NCI-H69 (cell line): ENCODE results near the gene ZNF823.

ENCODE experiments used
- DNase-seq: peaks from one replicate; lab custom pipeline; 2025; lab: John Stamatoyannopoulos, UW

Gene ZNF823

DNA sequence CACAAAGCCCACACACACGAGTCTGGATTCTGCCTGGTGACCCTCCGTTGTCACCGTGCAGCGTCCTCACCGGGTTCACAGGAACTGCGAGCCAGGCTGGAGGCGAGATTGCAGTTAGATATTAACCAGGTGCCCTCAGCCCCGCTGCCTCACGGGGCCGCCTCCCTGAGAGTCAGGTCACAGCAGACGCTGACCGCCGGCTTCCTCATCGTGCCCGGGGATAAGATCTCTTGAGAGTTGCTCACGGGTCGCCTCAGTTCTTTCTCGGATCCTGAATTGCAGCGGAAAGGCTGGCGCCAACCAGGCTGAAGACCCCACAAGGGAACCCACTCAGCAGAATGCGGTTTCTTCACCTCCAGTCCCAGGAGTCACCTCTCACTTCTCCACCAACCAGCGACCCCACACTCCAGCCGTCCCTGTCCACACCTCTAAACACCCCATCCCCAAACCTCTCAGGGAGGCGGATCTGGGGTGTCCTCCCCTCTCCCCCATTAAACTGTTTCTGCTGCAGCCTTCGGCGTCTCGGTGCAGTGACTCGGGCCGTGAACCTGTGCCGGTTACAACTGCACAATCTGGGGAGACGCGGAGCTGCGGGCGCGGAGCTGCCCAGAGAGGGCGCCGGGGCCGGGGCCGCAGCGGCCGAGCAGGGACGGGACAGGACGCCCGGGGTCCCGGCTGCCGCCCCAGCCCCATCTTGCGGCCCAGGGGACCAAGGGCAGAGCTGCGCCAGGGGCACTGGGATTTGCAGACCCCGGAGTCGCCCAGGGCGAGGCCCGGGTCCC is 591 bp downstream of the ZNF823 start:
- peak; percentile 57 for DNase-seq

DNA sequence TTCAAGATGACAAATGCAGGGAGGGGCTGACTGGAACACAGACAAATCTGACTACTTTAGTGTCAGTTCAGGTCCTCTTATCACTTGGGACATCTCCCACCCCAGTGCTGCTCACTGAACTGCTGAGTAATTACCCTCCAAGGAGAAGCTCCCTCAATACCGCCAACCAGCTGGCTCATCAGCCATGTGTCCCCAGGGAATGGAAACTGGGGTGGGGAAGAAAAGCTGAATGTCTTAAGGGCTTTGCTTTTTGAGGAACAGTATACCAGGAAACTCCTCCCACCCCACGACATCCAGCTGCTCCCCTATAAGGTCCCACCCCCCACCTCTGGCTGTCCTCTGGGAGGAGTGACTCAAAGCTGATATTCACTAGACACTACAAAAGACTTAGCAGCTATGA is 2.0 kb downstream of the ZNF823 start:
- DNase-seq = peak; percentile 53

DNA sequence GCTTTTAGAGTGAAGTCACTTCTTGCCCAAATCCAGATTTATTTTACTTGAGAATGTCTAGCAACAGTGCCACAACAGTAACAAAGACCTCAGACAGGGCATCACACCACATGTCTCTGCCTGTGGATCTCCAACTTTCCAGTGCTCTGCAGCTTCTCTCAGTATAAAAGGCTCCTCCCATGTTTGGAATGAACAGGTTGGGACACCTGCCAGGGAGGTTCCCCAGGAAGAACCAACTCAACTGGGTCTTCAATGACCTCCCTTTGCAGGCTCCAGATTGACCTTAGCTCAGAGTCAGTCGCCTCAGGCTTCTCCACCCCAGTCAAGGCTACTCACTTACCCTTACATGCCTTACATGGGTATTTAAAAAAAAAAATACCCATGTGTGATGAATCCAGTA is 3.4 kb downstream of the ZNF823 start:
- DNase-seq = no peak

DNA sequence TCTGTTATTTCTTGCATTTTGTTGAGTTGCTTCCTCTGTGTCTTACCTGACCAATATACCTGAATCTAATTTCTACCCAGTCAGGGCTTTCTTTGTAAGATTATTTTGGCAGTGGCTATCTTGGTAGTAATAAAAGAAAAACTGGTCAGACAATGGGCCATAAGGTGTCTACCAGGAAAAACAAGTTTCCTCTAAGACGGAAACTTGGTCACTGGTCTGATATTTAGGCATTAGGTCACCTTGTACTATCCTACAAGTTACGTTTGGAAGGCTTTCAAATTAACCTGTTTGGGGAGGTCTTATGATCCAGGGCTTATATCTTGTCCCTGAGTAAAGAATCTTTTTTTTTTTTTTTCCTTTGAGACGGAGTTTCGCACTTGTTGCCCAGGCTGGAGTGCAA is 9.2 kb downstream of the ZNF823 start:
- no peak for DNase-seq

DNA sequence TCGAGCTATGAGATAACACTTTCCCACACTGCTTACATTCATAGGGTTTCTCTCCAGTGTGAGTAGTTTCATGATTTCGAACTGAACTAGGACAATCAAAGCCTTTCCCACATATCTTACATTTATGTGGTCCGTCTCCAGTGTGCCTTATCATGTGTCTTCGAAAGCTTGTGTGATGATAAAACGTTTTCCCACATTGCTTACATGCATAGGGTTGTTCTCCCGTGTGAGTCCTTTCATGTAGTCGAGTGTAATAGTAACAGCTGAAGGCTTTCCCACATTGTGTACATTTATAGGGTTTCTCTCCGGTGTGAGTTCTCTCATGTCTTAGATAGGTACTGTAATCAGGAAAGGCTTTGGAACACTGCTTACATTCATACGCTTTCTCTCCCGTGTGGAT is 16.3 kb downstream of the ZNF823 start:
- no peak for DNase-seq

DNA sequence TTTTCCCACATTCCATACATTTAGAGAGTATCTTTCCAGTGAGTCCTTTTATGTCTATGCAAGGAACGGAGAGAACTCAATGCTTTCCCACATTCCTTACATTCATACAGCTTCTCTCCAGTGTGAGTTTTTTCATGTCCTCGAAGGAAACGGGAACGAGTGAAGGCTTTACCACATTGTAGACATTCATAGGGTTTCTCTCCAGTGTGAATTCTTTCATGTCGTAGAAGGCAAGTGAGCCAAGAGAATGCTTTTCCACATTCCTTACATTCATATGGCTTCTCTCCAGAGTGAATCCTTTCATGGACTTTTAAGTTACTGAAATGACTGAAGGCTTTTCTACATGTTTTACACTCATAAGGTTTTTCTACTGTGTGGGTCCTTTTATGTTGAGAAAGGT is 17.1 kb downstream of the ZNF823 start:
- DNase-seq = no peak

DNA sequence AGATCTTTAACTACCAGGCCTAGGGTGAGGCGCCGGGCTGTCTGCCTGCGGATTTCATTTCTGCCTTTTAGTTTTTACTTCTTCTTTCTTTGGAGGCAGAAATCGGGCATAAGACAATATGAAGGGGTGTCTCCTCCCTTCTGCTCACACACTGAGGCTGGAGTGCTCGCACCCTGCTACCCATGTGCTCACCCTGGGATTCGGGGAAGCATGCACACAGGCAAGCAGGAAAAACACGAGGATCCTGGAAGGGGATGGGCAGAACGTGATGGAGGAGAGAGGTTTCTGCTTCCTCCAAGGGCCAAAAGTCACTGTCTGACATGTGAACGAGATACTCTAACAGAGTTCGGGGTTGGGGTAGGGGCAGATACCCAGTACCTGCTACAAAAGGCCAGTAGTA is 28.4 kb downstream of the ZNF823 start:
- no peak for DNase-seq

DNA sequence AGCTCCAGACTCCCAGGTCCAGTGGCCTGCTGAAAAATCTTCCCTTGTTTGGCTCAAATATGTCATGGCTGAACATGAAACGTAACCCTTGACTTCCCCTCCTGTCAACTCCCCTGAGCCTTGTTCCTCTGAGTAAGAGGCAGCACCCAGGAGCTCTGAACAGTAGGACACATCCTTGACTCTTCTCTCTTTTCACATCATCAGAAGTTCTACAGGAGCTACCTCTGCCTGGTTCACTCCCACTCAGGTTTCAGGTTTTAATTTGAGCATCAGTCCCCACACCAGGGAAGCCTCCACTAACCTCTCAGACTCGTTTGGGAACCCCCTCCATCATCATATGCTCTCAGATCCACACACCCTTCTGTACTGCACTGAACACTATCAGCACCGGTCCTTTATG is 30.3 kb downstream of the ZNF823 start:
- DNase-seq = no peak

DNA sequence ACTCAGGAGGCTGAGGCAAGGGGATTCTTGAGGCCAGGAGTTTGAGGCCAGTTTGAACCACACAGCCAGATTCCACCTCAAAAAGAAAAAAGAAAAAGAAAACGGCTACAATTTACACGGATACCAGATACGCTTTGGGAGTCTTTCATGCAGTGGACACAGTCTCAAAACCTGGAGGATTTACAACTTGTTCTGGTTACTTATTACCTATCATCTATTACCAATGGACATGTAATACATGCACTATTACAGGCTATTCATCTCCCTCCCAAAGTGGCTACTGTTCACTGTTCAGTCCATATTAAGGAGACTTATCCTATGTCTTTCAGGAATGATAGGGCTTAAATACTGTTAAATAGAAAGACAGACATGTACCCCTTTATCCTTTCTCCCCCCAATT is 33.3 kb downstream of the ZNF823 start:
- DNase-seq = no peak

DNA sequence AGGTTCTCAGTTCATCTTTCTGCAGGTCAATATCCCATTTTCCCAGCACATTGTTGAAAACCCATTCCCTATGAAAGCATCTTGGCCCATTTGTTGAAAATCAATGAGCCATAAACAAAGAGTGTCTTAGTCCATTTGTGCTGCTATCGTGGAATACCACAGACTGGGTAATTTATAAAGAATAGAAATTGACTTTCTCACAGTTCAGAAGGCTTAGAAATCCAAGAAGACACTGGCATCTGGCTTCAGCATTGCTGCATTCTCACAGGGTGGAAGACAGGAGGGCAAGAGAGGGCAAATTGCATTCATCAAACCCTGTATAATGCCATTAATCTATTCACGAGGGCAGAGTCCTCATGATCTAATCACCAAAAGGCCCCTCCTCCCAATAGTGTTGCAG is 34.1 kb downstream of the ZNF823 start:
- DNase-seq = no peak

DNA sequence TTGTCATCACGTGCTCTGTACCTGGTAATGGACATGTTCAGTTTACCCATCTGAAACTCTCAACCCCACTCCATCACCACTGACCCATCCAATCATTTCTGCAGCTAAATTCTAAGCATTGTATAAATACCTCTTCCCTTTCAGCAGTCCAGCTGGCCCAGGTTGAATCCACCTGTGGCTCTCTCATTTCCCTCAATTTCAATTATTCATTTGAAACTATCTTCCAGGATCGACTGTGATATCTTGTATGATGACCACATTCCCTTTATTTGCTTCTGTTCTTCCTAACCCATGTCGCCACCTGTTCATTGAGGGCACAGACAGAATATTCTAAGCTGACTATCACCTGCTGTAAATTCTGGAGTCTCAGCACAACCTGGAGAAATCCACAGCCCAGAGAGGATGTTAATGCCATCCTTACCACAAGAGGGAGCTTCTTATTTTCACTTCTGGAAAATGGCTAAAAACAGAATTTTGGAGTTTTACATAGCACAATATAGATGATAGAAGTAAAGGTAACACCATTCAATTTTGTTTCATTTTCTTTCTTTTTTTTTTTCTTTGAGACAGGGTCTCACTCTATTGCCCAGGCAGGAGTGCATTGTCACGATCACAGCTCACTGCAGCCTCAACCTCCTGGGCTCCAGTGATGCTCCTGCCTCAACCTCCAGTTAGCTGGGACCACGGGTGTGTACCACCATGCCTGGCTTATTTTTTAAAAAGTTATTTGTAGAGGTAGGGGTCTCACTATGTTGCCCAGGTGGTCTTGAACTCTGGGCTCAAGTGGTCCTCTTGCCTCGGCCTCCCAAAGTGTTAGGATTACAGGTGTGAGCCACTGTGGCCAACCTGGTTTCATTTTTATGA is 38.6 kb downstream of the ZNF823 start:
- DNase-seq = peak; percentile 61

DNA sequence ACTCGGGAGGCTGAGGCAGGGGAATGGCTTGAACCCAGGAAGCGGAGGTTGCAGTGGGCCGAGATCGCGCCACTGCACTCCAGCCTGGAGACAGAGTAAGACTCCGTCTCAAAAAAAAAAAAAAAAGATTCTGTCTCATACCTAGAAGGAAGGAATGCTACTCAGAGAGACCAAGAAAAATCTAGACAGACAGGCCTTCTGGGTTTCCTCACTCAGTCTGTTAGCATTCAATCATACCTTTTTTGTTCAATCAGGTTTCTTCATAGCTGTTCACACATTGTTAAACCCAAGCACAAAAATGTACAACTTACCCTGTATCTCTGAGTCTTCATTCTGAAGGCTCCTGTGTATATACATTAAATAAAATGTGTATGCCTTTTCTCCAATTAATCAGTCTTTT is 40.5 kb downstream of the ZNF823 start:
- DNase-seq = no peak

DNA sequence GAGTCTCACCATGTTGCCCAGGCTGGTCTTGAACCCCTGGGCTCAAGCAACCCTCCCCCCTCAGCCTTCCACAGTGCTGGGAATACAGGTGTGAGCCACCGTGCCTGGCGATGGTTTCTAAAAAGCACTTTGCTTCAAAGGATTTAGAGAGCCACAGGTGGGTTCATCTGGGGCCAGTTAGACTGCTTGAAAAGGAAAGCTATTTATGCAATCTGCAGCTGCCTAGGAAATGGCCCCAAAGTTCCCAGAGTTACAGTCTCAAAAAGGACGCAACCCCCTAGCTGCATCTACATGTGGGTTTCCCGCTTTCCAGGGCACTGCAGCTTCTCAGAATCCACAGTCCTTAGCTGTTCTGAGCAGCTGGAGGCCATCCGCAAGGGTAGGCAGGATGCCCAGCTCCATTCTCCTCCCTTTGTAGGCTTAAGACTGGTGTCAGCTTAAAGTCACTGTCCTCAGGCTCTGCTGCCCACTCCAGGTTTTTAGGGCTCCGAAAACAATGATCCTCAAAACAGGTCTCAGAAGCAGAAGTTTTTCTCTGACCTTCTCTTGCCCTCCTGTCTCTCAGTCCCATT is 41.4 kb downstream of the ZNF823 start:
- DNase-seq = no peak

DNA sequence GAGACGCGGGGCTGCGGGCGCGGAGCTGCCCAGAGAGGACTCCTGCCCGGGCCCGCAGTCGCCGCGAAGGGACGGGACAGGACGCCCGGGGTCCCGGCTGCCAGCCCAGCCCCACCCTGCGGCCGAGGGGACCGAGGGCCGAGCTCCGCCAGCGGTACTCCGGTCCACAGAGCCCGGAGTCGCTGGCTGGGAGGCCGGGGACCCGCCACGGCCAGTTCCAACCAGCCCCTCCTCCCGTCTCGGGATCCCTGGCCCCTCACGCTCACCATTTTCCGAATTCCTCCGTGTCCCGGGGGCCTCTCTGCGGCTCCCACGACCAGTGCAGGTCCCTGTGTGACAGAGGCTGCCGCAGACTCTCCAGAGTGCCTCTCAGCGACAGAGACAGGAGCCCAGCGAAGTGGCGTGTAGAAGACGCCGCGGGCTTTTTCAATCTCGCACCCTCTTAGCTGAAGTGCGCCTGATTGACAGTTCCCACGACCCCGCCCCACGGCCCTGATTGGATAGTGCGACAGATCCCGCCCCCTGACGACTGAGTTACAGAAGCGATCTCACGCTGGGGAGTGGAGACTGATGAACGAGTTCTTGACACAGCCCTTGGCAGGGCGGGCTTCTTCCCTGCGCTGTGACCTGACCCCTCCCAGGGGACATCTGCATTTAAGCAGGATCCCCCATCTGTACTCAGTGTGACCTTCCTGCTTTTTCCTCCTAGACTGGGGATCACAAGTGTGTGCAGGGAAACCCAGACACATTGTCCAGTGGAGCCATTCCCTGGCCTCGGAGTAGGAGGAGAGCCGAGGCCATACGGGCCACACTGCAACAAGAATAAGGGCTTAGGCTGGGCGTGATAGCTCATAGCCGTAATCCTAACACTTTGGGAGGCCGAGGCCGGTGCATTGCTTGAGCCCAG is 44.0 kb downstream of the ZNF823 start:
- DNase-seq = peak; percentile 97

DNA sequence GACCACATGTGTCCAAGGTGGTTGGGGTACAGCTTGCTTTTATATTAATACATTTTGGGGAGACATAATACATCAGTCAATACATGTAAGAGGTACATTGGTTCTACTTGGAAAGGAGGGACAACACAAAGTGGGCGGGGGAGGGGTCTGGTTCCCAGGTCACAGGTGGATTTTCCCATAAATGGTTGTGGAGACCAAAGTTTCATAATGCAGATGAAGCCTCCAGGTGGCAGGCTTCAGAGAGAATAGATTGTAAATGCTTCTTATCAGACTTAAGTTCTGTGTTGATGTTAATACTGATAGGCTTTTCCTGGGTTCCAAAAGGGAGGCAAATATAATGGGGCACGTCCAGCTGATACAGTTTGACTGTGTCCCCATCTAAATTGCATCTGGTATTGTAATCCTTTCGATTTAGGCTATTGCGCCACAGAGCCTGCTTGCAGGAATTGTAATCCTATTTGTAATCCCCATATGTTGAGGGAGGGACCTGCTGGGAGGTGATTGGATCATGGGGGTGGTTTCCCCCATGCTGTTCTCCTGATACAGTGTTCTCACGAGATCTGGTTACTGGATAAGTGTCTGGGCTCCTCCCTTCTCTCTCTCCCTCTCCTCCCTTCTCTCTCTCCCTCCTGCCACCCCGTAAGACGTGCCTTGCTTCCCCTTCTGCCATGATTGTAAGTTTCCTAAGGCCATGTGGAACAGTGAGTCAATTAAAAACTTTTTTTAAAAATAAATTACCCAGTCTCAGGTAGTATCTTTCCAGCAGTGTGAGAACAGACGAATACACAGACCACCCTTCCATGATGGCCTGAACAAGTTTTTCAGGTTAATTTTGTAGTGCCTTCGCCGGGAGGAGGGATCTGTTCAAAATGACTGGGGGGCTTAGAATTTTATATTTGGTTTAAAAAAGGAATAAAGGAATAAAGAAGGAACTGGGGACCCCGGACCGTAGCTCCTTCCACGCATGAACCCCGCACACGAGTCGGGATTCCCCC is 44.9 kb downstream of the ZNF823 start:
- DNase-seq = peak; percentile 68

DNA sequence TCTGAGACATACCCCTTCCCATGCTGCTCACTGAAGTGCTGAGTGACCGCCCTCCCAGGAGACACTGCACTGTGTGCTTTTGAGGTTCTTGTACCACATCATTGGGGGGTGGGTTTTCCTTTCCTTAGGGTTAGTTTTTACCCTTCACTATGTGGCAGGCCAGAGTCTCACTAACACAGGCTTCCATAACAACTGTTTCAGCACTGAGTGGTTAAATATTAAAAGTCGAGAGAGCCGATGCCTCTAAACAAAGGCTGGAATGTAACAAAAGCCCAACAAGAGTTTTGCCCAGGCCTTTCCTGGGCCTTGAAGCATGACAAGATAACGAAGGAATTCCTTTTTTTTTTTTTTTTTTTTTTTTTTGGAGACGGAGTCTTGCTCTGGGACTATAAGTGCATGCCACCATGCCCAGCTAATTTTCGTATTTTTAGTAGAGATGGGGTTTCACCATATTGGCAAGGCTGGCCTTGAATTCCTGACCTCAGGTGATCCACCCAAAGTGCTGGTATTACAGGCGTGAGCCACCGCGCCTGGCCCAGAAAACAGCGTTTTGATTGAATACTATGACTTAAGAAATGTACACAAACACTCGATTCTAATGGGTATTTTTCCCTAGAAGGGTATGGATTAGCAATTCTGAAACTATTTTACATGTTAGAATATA is 46.5 kb downstream of the ZNF823 start:
- DNase-seq = no peak

DNA sequence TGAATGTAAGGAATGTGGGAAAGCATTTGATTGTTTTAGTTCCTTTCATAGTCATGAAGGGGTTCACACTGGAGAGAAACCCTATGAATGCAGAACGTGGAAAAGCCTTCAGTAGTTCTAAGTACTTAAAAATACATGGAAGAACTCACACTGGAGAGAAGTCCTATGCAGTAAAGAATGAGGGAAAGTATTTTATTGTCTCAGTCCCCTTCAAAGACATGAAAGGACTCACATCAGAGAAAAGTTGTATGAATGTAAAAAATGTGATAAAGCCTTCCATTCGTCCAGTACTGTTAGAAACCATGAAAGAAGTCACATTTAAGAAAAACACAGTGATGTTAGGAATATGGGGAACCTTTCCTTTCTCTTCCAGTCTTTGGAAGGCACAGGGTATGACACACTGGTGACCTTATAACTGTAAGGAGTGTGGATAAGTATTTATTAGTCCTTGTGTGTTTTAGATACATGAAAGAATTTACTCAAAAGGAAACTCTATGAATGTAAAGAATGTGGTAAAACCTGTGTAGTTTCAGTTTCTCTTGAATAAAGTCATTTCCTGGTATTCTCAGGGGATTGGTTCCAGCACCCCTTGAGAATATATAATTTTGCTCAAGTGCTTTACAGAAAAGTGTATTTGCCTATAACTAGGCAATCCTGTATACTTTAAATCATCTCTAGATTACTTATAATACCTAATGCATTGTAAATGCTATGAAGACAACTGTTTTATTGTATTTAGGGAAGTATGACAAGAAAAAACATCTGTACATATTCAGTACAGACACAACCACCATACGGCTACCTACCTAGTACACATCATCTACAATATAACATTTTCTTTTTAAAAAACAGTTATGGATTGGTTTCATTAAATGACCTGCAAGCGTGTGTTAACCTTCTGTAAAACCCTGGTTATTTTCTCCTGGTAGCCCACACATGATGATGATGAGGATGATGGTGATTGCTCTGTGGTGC is 52.8 kb downstream of the ZNF823 start:
- no peak for DNase-seq

DNA sequence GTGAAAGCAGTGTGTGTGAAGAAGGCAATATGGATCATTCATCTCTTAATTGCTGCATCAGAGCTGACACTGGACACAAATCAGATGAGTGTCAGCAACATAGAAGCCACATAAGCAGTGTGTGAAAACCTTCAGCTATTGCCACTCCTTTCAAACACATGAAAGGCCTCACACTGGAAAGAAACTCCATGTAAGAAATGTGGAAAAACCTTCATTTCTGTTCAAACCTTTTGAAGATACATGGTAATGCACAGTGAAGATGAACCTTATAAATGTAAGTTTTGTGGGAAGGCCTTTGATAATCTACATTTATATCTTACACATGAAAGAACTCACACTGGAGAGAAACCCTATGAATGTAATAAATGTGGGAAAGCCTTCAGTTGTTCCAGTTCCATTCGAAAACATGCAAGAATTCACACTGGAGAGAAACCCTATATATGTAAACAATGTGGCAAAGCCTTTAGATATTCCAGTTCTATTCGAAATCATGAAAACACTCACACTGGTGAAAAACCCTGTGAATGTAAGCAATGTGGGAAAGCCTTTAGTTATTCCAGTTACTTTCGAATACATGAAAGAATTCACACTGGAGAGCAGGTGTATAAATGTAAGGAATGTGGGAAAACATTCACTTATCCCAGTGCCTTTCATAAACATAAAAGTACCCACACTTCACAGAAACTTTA is 53.6 kb downstream of the ZNF823 start:
- no peak for DNase-seq
